Calu3 (cell line): ENCODE measurements around the gene PPP6R1. TPM values are rescaled to one million over a fixed set of nuclear protein-coding genes. Genes with fewer than 3 reads are reported as not detected.

Experiments used
- Bru-seq: library from RNA; stranded (reverse); fragments of 400-500 nt; gene quantifications from one replicate; lab custom pipeline; 2021; lab: Mats Ljungman, UMichigan
- BruChase-seq, 2 experiments: library from RNA; stranded (reverse); fragments of 400-500 nt; gene quantifications; one replicate each; lab custom pipeline; 2021; lab: Mats Ljungman, UMichigan
- BruUV-seq: library from RNA; stranded (reverse); fragments of 400-500 nt; replicated peaks from 2 replicates; lab custom pipeline; 2021; lab: Mats Ljungman, UMichigan
- CTCF ChIA-PET: fragments of 300-600 bp; sonication (Branson Sonifier 250); formaldehyde crosslinking; loops from one replicate; lab custom pipeline; 2022; ENCODE audit warnings: antibody characterized with exemption; lab: Charles Lee
- DNase-seq: peaks from one replicate; pipeline ENCODE4 v3.0.0; 2022
- H3K27ac Mint-ChIP-seq: one replicate; pipeline ENCODE4 v1.8.0; 2022; ENCODE audit warnings: mixed read lengths; ENCODE audit not compliant: unreplicated experiment
- H3K27me3 Mint-ChIP-seq: one replicate; pipeline ENCODE4 v1.8.0; 2022; ENCODE audit warnings: mixed read lengths; ENCODE audit not compliant: unreplicated experiment
- H3K36me3 Mint-ChIP-seq: one replicate; pipeline ENCODE4 v1.8.0; 2022; ENCODE audit warnings: mild to moderate bottlenecking, moderate library complexity, mixed read lengths; ENCODE audit not compliant: insufficient read depth, unreplicated experiment
- H3K4me1 Mint-ChIP-seq: one replicate; pipeline ENCODE4 v1.8.0; 2022; ENCODE audit warnings: mild to moderate bottlenecking, low read depth, mixed read lengths; ENCODE audit not compliant: unreplicated experiment
- H3K4me3 Mint-ChIP-seq: one replicate; pipeline ENCODE4 v1.8.0; 2022; ENCODE audit warnings: mild to moderate bottlenecking, low read depth, moderate library complexity, mixed read lengths; ENCODE audit not compliant: unreplicated experiment
- H3K9me3 Mint-ChIP-seq: one replicate; pipeline ENCODE4 v1.8.0; 2022; ENCODE audit warnings: low read depth, mixed read lengths; ENCODE audit not compliant: unreplicated experiment
- intact Hi-C: fragments of 100-400 bp; cut with micrococcal nuclease; formaldehyde crosslinking; loops from one replicate; pipeline ENCODE4 v1.10.0; 2022; ENCODE audit not compliant: unreplicated experiment
- long read RNA-seq: library from polyadenylated mRNA; stranded (forward); transcript quantifications from one replicate; pipeline ENCODE4 v2.0.0, GENCODE V29; 2022
- total RNA-seq: library from RNA; stranded (reverse); gene quantifications from 2 replicates; pipeline ENCODE4 v1.2.3, GENCODE V29; 2022
- TF ChIP-seq, protein P1 (sequence below): fragments of 200-600 bp; IDR thresholded peaks from one replicate; pipeline ENCODE4 v1.8.0; 2022; ENCODE audit warnings: antibody characterized with exemption; ENCODE audit not compliant: unreplicated experiment

Gene PPP6R1, protein sequence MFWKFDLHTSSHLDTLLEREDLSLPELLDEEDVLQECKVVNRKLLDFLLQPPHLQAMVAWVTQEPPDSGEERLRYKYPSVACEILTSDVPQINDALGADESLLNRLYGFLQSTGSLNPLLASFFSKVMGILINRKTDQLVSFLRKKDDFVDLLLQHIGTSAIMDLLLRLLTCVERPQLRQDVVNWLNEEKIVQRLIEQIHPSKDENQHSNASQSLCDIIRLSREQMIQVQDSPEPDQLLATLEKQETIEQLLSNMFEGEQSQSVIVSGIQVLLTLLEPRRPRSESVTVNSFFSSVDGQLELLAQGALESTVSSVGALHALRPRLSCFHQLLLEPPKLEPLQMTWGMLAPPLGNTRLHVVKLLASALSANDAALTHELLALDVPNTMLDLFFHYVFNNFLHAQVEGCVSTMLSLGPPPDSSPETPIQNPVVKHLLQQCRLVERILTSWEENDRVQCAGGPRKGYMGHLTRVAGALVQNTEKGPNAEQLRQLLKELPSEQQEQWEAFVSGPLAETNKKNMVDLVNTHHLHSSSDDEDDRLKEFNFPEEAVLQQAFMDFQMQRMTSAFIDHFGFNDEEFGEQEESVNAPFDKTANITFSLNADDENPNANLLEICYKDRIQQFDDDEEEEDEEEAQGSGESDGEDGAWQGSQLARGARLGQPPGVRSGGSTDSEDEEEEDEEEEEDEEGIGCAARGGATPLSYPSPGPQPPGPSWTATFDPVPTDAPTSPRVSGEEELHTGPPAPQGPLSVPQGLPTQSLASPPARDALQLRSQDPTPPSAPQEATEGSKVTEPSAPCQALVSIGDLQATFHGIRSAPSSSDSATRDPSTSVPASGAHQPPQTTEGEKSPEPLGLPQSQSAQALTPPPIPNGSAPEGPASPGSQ
- total RNA-seq: 126 and 132 TPM in 2 replicates
- percentile 75 among the genes with signal in this experiment for Bru-seq, nascent RNA
- percentile 89 among the genes with signal in this experiment for BruChase-seq, experiment 1, labeled RNA remaining after a 6-hour chase
- BruChase-seq, experiment 2, labeled RNA remaining after a 2-hour chase: percentile 84 among the genes with signal in this experiment
- long read RNA-seq, transcript PPP6R1-204 (7 exons, 2,389 nt): minor isoform, 7 of 96 reads
- long read RNA-seq, transcript PPP6R1-201 (24 exons, 3,961 nt): major isoform, 44 of 96 reads
- long read RNA-seq, partial matches to known transcripts: 32 of 96 reads
- long read RNA-seq, other reads (novel, unspliced or antisense): 13 of 96 reads

DNA sequence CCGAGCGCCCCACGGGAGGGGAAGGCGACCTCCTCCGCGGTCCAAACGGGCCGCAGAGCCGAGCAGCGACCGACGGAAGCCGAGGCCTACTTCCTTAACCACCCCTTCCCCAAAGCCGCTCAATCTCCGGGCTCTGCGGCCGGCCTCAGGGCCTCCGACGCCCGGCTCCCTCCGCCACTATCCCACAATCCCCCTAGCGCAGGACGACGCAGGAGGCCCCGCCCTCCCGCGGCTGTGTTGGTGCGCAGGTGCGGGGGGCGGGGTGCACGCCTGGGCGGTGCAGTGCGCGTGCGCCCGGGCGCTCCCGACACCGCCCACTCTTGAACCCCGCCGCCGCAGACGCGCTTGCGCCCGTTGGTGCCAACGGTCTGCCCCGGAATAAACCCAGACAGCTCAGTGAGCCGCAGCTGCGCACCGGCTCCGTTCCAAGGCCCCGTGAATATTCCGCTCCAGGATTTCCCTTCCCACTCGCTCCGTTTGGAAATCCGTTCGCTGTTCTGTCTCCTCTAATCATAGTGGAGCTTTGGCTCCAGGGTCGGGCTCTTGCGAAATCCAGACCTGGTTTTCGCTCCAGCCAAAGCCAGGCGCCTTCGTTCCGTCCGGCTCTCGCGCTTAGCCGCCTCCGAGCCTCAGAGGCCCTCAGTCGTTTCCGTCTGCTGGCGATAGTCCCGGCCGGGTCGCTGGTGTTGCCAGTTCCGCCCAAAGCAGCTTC, at the start of gene PPP6R1:
TSS of gene PPP6R1 (minus strand) at position 190 of the 712 bp plus-strand sequence. CDS start 11,914 bp downstream, outside the sequence.
- peaks cover 32% of the 10 kb centered on the region for H3K4me1 Mint-ChIP-seq
- peak; percentile 99 for DNase-seq
- H3K27ac Mint-ChIP-seq: peak within 1 kb of the TSS; percentile 92
- intact Hi-C loops: loop anchor here (1.0 to 10.0 kb wide), 3 partner anchors 43 to 84 kb away; no protein-coding TSS in a partner anchor
- TF ChIP-seq, protein P1, sequence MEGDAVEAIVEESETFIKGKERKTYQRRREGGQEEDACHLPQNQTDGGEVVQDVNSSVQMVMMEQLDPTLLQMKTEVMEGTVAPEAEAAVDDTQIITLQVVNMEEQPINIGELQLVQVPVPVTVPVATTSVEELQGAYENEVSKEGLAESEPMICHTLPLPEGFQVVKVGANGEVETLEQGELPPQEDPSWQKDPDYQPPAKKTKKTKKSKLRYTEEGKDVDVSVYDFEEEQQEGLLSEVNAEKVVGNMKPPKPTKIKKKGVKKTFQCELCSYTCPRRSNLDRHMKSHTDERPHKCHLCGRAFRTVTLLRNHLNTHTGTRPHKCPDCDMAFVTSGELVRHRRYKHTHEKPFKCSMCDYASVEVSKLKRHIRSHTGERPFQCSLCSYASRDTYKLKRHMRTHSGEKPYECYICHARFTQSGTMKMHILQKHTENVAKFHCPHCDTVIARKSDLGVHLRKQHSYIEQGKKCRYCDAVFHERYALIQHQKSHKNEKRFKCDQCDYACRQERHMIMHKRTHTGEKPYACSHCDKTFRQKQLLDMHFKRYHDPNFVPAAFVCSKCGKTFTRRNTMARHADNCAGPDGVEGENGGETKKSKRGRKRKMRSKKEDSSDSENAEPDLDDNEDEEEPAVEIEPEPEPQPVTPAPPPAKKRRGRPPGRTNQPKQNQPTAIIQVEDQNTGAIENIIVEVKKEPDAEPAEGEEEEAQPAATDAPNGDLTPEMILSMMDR: no peak
- CTCF ChIA-PET: interaction anchor here (0.6 to 1.9 kb wide), 11 partner anchors 11 to 171 kb away, joined by 3 to 8 read pairs (median 3); partner anchors contain the start of genes DNAAF3, KMT5C, PTPRH and TMEM238
- BruUV-seq: no TSS peak
- peaks cover 43% of the 10 kb centered on the region for H3K36me3 Mint-ChIP-seq
- H3K4me3 Mint-ChIP-seq: peak within 1 kb of the TSS; percentile 96
- no peaks in the 10 kb centered on the region for H3K9me3 Mint-ChIP-seq
- no peaks in the 10 kb centered on the region for H3K27me3 Mint-ChIP-seq

DNA sequence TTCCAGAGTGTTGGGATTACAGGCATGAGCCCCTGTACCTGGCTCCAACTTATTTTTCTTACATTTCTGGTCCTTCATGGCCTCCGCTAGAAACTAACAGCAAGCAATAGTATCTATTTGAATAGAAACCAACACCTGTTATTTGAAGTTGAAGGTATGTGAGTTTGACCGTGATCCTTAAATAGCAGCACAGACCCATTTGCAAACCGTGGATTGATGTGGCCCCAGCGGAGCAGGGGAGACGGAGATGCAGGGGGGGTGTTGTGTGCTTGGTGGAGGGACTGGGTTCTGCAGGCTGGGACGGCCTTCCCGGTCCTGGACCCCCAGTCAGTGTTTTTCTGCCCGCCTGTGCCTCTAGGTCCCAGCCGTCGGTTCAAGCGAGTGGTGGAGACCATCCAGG, 49.5 kb upstream of the PPP6R1 start:
- DNase-seq: no peak
- Mint-ChIP-seq H3K4me1 (no peaks in the 10 kb centered on the region), H3K27me3 (no peaks in the 10 kb centered on the region), H3K27ac (no peak overlapping the region), H3K36me3 (no peaks in the 10 kb centered on the region), H3K9me3 (no peaks in the 10 kb centered on the region), H3K4me3 (no peak overlapping the region)
- TF ChIP-seq, protein P1: no peak
- no TSS peak for BruUV-seq
- intact Hi-C loops: no loop called here
- CTCF ChIA-PET: interaction anchor here (0.6 kb wide), 1 partner anchor 97 kb away, joined by 3 read pairs; no protein-coding TSS in a partner anchor

DNA sequence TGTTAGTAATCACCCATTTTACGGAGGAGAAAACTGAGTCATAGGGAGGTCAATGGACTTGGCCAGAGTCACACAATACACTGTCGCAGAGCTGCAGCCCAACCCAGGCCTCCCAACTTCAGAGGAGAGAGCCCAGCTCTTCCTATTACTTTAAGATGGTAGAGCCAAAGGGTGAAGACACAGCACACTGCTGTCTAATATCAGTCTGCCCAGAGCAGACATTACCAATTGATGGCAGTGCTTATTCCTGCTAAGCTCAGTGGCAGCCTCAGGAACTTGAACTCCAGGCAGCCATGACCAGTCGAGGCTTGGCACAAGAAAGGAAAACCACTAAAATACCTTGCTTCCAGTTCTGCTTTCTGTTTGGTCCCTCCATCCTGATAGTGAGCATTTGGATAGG, 47.9 kb upstream of the PPP6R1 start:
- BruUV-seq: no TSS peak
- Mint-ChIP-seq H3K4me3 (no peak overlapping the region), H3K4me1 (peaks cover 4% of the 10 kb centered on the region), H3K27ac (no peak overlapping the region), H3K9me3 (no peaks in the 10 kb centered on the region), H3K27me3 (no peaks in the 10 kb centered on the region), H3K36me3 (peaks cover 4% of the 10 kb centered on the region)
- CTCF ChIA-PET: no interaction called here
- intact Hi-C loops: no loop called here
- DNase-seq: no peak
- TF ChIP-seq, protein P1: no peak
